Fibroblast of pulmonary artery (primary cell): ENCODE results near the gene CLIP1.

Source experiments
- DNase-seq: peaks from one replicate; pipeline ENCODE4 v3.0.0-alpha.2; 2010; ENCODE audit warnings: low read depth
- H3K4me3 ChIP-seq: replicated peaks from 2 replicates; pipeline ENCODE4 v1.5.1; 2011; ENCODE audit warnings: low read depth, mild to moderate bottlenecking, control low read depth, low read length, moderate library complexity
- CTCF ChIP-seq: IDR thresholded peaks from 2 replicates; pipeline ENCODE4 v1.5.1; 2011; ENCODE audit warnings: mild to moderate bottlenecking, control low read depth, low read length, inconsistent platforms; ENCODE audit errors: missing control alignments

The CLIP1 gene

GRCh38 chr12:122291431-122291830, 131.0 kb downstream of the CLIP1 start:
- no peak overlapping the region for H3K4me3 ChIP-seq
- TF ChIP-seq CTCF = no peak
- DNase-seq = no peak

GRCh38 chr12:122283680-122284079, 138.8 kb downstream of the CLIP1 start:
- H3K4me3 ChIP-seq = no peak overlapping the region
- no peak for DNase-seq
- no peak for TF ChIP-seq CTCF

GRCh38 chr12:122282061-122282460, 140.4 kb downstream of the CLIP1 start:
- no peak for TF ChIP-seq CTCF
- DNase-seq = peak; percentile 81
- no peak overlapping the region for H3K4me3 ChIP-seq

- no peak for DNase-seq
- no peak overlapping the region for H3K4me3 ChIP-seq
- no peak for TF ChIP-seq CTCF
These were observed 146.2 kb downstream of the CLIP1 start for GRCh38 chr12:122276242-122276641.

- no peak overlapping the region for H3K4me3 ChIP-seq
- DNase-seq = no peak
- no peak for TF ChIP-seq CTCF
These were observed 147.0 kb downstream of the CLIP1 start for GRCh38 chr12:122275459-122275858.

GRCh38 chr12:122266230-122266901, 156.1 kb downstream of the CLIP1 start, which contains the start of gene VPS33A:
Gene VPS33A (minus strand): TSS chr12:122266494. CDS start chr12:122266408, 86 bp downstream.
- no peak for TF ChIP-seq CTCF
- H3K4me3 ChIP-seq = peak within 1 kb of the TSS; percentile 95
- peak; percentile 99 for DNase-seq

- no peak for DNase-seq
- TF ChIP-seq CTCF = no peak
- H3K4me3 ChIP-seq = peak overlapping the region; percentile 95
These were observed 156.6 kb downstream of the CLIP1 start for GRCh38 chr12:122265886-122266229.
